ENCODE measurements around the gene KIF2C.

GRCh38 chr1:44720281-44720680 is 19.4 kb upstream of the KIF2C start:
- TF ChIP-seq CTCF (IDR thresholded peaks at IDR 0.05 in 8 of 11, conservative IDR thresholded peaks at IDR 0.05 in 3 of 11) (no peak), POLR2A (IDR thresholded peaks at IDR 0.05) (no peak), POLR2AphosphoS5 (IDR thresholded peaks at IDR 0.05) (no peak)

All from spleen (tissue), 7 donors.